H1 (cell line): ENCODE measurements around the gene HIVEP3. TPM values are rescaled to one million over a fixed set of nuclear protein-coding genes. Genes with fewer than 3 reads are reported as not detected.

Source experiments
- CTCF ChIA-PET: fragments of 300-600 bp; sonication (Branson Sonifier 250); formaldehyde crosslinking; loops from one replicate; lab custom pipeline; 2021; ENCODE audit not compliant: partially characterized antibody; lab: Charles Lee
- POLR2A ChIA-PET: fragments of 300-600 bp; sonication (Branson Sonifier 250); formaldehyde crosslinking; loops from one replicate; lab custom pipeline; 2021; ENCODE audit warnings: inconsistent platforms; ENCODE audit not compliant: partially characterized antibody; lab: Charles Lee
- DNase-seq, 2 experiments: peaks; one replicate each; pipeline versions ENCODE4 v3.0.0 to v3.0.0-alpha.2; 2010 to 2022; ENCODE audit warnings: low spot score in 2 of 2, low read depth in 1 of 2, mixed read lengths in 1 of 2
- FAIRE-seq: peaks from 2 replicates; lab custom pipeline; 2011; peaks lifted over from hg19 to GRCh38; lab: Jason Lieb, UNC
- H2AFZ ChIP-seq: 2 replicates; pipeline ENCODE4 v1.8.1; 2012; ENCODE audit warnings: low read length, inconsistent platforms
- H2AK5ac ChIP-seq: 2 replicates; pipeline ENCODE4 v1.6.1; 2013; ENCODE audit warnings: low read depth, low read length
- H2BK120ac ChIP-seq: replicated peaks from 2 replicates; pipeline ENCODE3; 2013; ENCODE audit warnings: low read depth, low read length, inconsistent platforms
- H2BK12ac ChIP-seq: 2 replicates; pipeline ENCODE4 v1.6.1; 2013; ENCODE audit warnings: low read depth, low read length
- H2BK15ac ChIP-seq: 2 replicates; pipeline ENCODE4 v1.6.1; 2013; ENCODE audit warnings: low read length
- H2BK20ac ChIP-seq: 2 replicates; pipeline ENCODE4 v1.6.1; 2013; ENCODE audit warnings: low read length
- H2BK5ac ChIP-seq: 2 replicates; pipeline ENCODE4 v1.6.1; 2013; ENCODE audit warnings: low read depth, low read length
- H3K14ac ChIP-seq: 2 replicates; pipeline ENCODE4 v1.6.1; 2013; ENCODE audit warnings: inconsistent platforms; ENCODE audit not compliant: insufficient read length
- H3K18ac ChIP-seq: 2 replicates; pipeline ENCODE4 v1.6.1; 2013; ENCODE audit warnings: low read length; ENCODE audit errors: extremely low read depth
- H3K23ac ChIP-seq: 2 replicates; pipeline ENCODE4 v1.6.1; 2013; ENCODE audit warnings: inconsistent platforms; ENCODE audit not compliant: insufficient read length
- H3K23me2 ChIP-seq: 2 replicates; pipeline ENCODE4 v1.6.1; 2013; ENCODE audit warnings: low read depth, low read length
- H3K27ac ChIP-seq: 2 replicates; pipeline ENCODE4 v1.6.1; 2011; ENCODE audit warnings: low read depth, low read length, inconsistent platforms
- H3K27me3 ChIP-seq, 4 experiments: replicated peaks in 1 of 4; 1 replicate in 1 of 4; 2 replicates in 3 of 4; pipeline versions ENCODE4 v1.6.1 to v1.8.1; 2011 to 2013; ENCODE audit warnings: low read length in 3 of 4, mild to moderate bottlenecking in 3 of 4, inconsistent platforms in 2 of 4, mixed read lengths in 2 of 4, moderate library complexity in 1 of 4; ENCODE audit not compliant: control insufficient read depth in 3 of 4, insufficient read depth in 3 of 4; ENCODE audit errors: extremely low read depth in 1 of 4
- H3K36me3 ChIP-seq, 4 experiments: 2 replicates each; pipeline versions ENCODE4 v1.6.1 to v1.8.1; 2011 to 2013; ENCODE audit warnings: mild to moderate bottlenecking in 4 of 4, low read length in 3 of 4, moderate library complexity in 2 of 4, control low read depth in 1 of 4, inconsistent platforms in 1 of 4; ENCODE audit not compliant: insufficient read depth in 4 of 4, control insufficient read depth in 2 of 4
- H3K4ac ChIP-seq: replicated peaks from 2 replicates; pipeline ENCODE3; 2013; ENCODE audit warnings: low read length, low read depth, mixed read lengths, inconsistent platforms; ENCODE audit not compliant: insufficient read length
- H3K4me1 ChIP-seq, 4 experiments: replicated peaks in 1 of 4; 1 replicate in 1 of 4; 2 replicates in 3 of 4; pipeline versions ENCODE4 v1.6.1 to v1.8.1; 2011 to 2013; ENCODE audit warnings: low read length in 3 of 4, inconsistent platforms in 2 of 4, mixed read lengths in 1 of 4; ENCODE audit not compliant: insufficient read depth in 4 of 4, control insufficient read depth in 3 of 4
- H3K4me2 ChIP-seq, 2 experiments: 2 replicates each; pipeline versions ENCODE4 v1.6.1 to v1.8.1; 2011 to 2013; ENCODE audit warnings: low read depth in 2 of 2, low read length in 2 of 2, control low read depth in 1 of 2, inconsistent platforms in 1 of 2, mild to moderate bottlenecking in 1 of 2; ENCODE audit not compliant: insufficient read depth in 1 of 2
- H3K4me3 ChIP-seq, 4 experiments: fragments of 200-600, 300-600 bp in 1 of 4; sonication (generic), shearing (Covaris generic), sonication (Bioruptor Twin) in 1 of 4; 2 replicates each; pipeline versions ENCODE4 v1.5.1 to v1.8.1; 2011 to 2016; ENCODE audit warnings: low read length in 4 of 4, low read depth in 3 of 4, control low read depth in 2 of 4, inconsistent platforms in 2 of 4, mild to moderate bottlenecking in 2 of 4, mixed read lengths in 1 of 4, moderate library complexity in 1 of 4; ENCODE audit not compliant: insufficient read depth in 2 of 4; ENCODE audit errors: extremely low read depth in 1 of 4
- H3K56ac ChIP-seq: replicated peaks from 2 replicates; pipeline ENCODE3; 2013; ENCODE audit warnings: low read depth, mild to moderate bottlenecking, mixed read lengths, low read length, inconsistent platforms; ENCODE audit not compliant: insufficient read length
- H3K79me1 ChIP-seq: 2 replicates; pipeline ENCODE4 v1.6.1; 2013; ENCODE audit warnings: low read depth, low read length, control low read depth
- H3K79me2 ChIP-seq, 2 experiments: 2 replicates each; pipeline versions ENCODE4 v1.6.1 to v1.8.1; 2012 to 2013; ENCODE audit warnings: low read length in 2 of 2, mild to moderate bottlenecking in 2 of 2, inconsistent platforms in 1 of 2; ENCODE audit not compliant: insufficient read depth in 2 of 2, control insufficient read depth in 1 of 2
- H3K9ac ChIP-seq, 4 experiments: replicated peaks in 1 of 4; 1 replicate in 1 of 4; 2 replicates in 3 of 4; pipeline versions ENCODE4 v1.6.1 to v1.8.1; 2011 to 2013; ENCODE audit warnings: low read depth in 3 of 4, low read length in 3 of 4, control low read depth in 2 of 4, mild to moderate bottlenecking in 2 of 4, moderate library complexity in 2 of 4, inconsistent platforms in 1 of 4; ENCODE audit errors: extremely low read depth in 1 of 4
- H3K9me3 ChIP-seq, 2 experiments: 2 replicates each; pipeline versions ENCODE4 v1.6.1 to v1.8.1; 2012 to 2013; ENCODE audit warnings: mild to moderate bottlenecking in 2 of 2, moderate library complexity in 2 of 2, control low read depth in 1 of 2, inconsistent platforms in 1 of 2, low read depth in 1 of 2, low read length in 1 of 2, mixed read lengths in 1 of 2; ENCODE audit not compliant: insufficient read depth in 2 of 2
- H4K20me1 ChIP-seq, 2 experiments: replicated peaks in 1 of 2; 2 replicates each; pipeline versions ENCODE3 to v1.8.1; 2011 to 2013; ENCODE audit warnings: inconsistent platforms in 2 of 2, low read length in 2 of 2, mild to moderate bottlenecking in 1 of 2; ENCODE audit not compliant: insufficient read depth in 2 of 2, control insufficient read depth in 1 of 2
- H4K5ac ChIP-seq: 2 replicates; pipeline ENCODE4 v1.6.1; 2013; ENCODE audit warnings: low read length, low read depth, mixed read lengths, inconsistent platforms; ENCODE audit not compliant: insufficient read length
- H4K8ac ChIP-seq: 2 replicates; pipeline ENCODE4 v1.8.0; 2013; ENCODE audit warnings: mild to moderate bottlenecking, moderate library complexity, low read length, inconsistent platforms; ENCODE audit not compliant: insufficient read depth; ENCODE audit errors: extremely low read depth
- H4K91ac ChIP-seq: replicated peaks from 2 replicates; pipeline ENCODE3; 2013; ENCODE audit warnings: low read length, mixed read lengths, inconsistent platforms; ENCODE audit not compliant: insufficient read length
- CBX8 ChIP-seq: fragments of 300-800, 300-1000 bp; sonication (generic); IDR thresholded peaks from 2 replicates; pipeline ENCODE4 v1.7.1; 2016; ENCODE audit warnings: low read depth, low read length, borderline replicate concordance
- EP300 ChIP-seq, 2 experiments: IDR thresholded peaks; 1 replicate in 1 of 2; 2 replicates in 1 of 2; pipeline ENCODE4 v1.6.1; 2011 to 2012; ENCODE audit warnings: low read depth in 2 of 2, low read length in 2 of 2, mild to moderate bottlenecking in 2 of 2, borderline replicate concordance in 1 of 2, inconsistent platforms in 1 of 2, moderate library complexity in 1 of 2
- EZH2 ChIP-seq: fragments of 200-600 bp; sonication (generic); IDR thresholded peaks from 2 replicates; pipeline ENCODE4 v1.7.1; 2012; ENCODE audit warnings: low read depth, mild to moderate bottlenecking, moderate library complexity, low read length, inconsistent platforms; ENCODE audit not compliant: severe bottlenecking
- GABPA ChIP-seq: IDR thresholded peaks from 2 replicates; pipeline ENCODE4 v1.6.1; 2011; ENCODE audit warnings: mild to moderate bottlenecking, low read length, moderate library complexity, borderline replicate concordance; ENCODE audit not compliant: insufficient read depth
- JUN ChIP-seq: IDR thresholded peaks from 2 replicates; pipeline ENCODE4 v1.6.1; 2011; ENCODE audit warnings: low read depth, mild to moderate bottlenecking, improper control_type of control experiment, low read length
- NANOG ChIP-seq: IDR thresholded peaks from 2 replicates; pipeline ENCODE4 v1.6.1; 2011; ENCODE audit warnings: low read length, low read depth, mild to moderate bottlenecking, inconsistent platforms; ENCODE audit not compliant: insufficient read depth, poor library complexity, severe bottlenecking
- POLR2AphosphoS5 ChIP-seq: IDR thresholded peaks from 2 replicates; pipeline ENCODE4 v1.6.1; 2011; ENCODE audit warnings: low read depth, low read length
- RBBP5 ChIP-seq: IDR thresholded peaks from 2 replicates; pipeline ENCODE4 v1.7.1; 2012; ENCODE audit warnings: low read depth, mild to moderate bottlenecking, inconsistent platforms, low read length, moderate library complexity, borderline replicate concordance
- RXRA ChIP-seq: IDR thresholded peaks from 2 replicates; pipeline ENCODE4 v1.6.1; 2011; ENCODE audit warnings: low read depth, mild to moderate bottlenecking, low read length, moderate library complexity; ENCODE audit not compliant: insufficient read depth
- SRF ChIP-seq: IDR thresholded peaks from 2 replicates; pipeline ENCODE4 v1.6.1; 2011; ENCODE audit warnings: mild to moderate bottlenecking, low read depth, low read length, moderate library complexity
- TAF1 ChIP-seq: IDR thresholded peaks from 2 replicates; pipeline ENCODE4 v1.6.1; 2011; ENCODE audit warnings: mild to moderate bottlenecking, low read depth, low read length
- ZNF274 ChIP-seq: IDR thresholded peaks from 2 replicates; pipeline ENCODE4 v1.7.0; 2012; ENCODE audit warnings: low read length, borderline replicate concordance; ENCODE audit errors: extremely low read depth
- WGBS, 2 experiments: shearing (Covaris generic) in 1 of 2; methylation state at CpG; one replicate each; pipeline versions ENCODE4 v1.1.6 to v1.1.7; 2013 to 2015; ENCODE audit warnings: low lambda C conversion rate in 2 of 2, mixed read lengths in 2 of 2, inconsistent platforms in 1 of 2, low coverage in 1 of 2, missing lambda C conversion rate in 1 of 2; ENCODE audit not compliant: insufficient replicate concordance in 2 of 2, insufficient coverage in 1 of 2, insufficient read length in 1 of 2; ENCODE audit errors: extremely low coverage in 1 of 2, missing lambda C conversion rate in 1 of 2; 5-methylcytosine and 5-hydroxymethylcytosine counted together
- polyA plus RNA-seq, 7 experiments: library from polyadenylated mRNA; depleted of rRNA in 3 of 7; stranded (reverse) in 5 of 7; unstranded in 2 of 7; fragments of >200 nt in 5 of 7; fragments of 200-250 nt in 2 of 7; gene quantifications; 1 replicate in 5 of 7; 2 replicates in 1 of 7; 4 replicates in 1 of 7; pipeline versions ENCODE4 v1.2.1 to v1.2.3, GENCODE V29; 2011 to 2013; ENCODE audit warnings: missing spikeins in 2 of 7, mixed read lengths in 2 of 7
- total RNA-seq: library from RNA; stranded (reverse); fragmentation: NEBNext Ultra II Directional; extraction: Animal tissue kit (Norgen Biotek cat#: 25700); gene quantifications from 2 replicates; pipeline ENCODE4 v1.2.1, GENCODE V29; 2021

HIVEP3 gene
- total and polyA plus RNA-seq, 2 of the 8 experiments (the other 6 are each of a cell fraction or from before 2014, with no cell fraction given): 0.24 to 0.69 TPM

GRCh38 chr1:41823471-41823870, 95.3 kb downstream of the HIVEP3 start:
- Histone ChIP-seq H3K36me3 (no peaks in the 10 kb centered on the region), H3K4me3 (peak overlapping the region in 2 of 4 experiments; percentile 14 to 17; a peak in 2 of 8 replicates), H3K4me1 (peaks cover 3 to 12% (median 5%) of the 10 kb centered on the region in 4 experiments; a peak in 4 of 7 replicates), H3K4ac (no peak overlapping the region), H3K14ac (no peak overlapping the region), H2BK5ac (peak overlapping the region; percentile 55; the same call in 1 of the 2 replicates), H3K23ac (no peak overlapping the region), H3K23me2 (no peaks in the 10 kb centered on the region), H2AFZ (peak overlapping the region; percentile 63), H3K9ac (no peak overlapping the region), H2BK15ac (no peak overlapping the region), H4K91ac (no peak overlapping the region), H3K18ac (peak overlapping the region; percentile 86), H3K27me3 (no peaks in the 10 kb centered on the region), H3K56ac (no peak overlapping the region), H4K5ac (no peak overlapping the region), H3K27ac (0 out of 2 replicates have a peak overlapping the region, but pooled peaks have one; percentile 16), H3K79me1 (no peaks in the 10 kb centered on the region), H2BK120ac (no peak overlapping the region), H2BK20ac (peak overlapping the region; percentile 75; the same call in 1 of the 2 replicates), H2BK12ac (0 out of 2 replicates have a peak overlapping the region, but pooled peaks have one; percentile 35), H3K79me2 (no peaks in the 10 kb centered on the region), H4K8ac (no peak overlapping the region), H2AK5ac (no peak overlapping the region), H3K9me3 (no peaks in the 10 kb centered on the region), H3K4me2 (peak overlapping the region; percentile 11 to 29), H4K20me1 (no peaks in the 10 kb centered on the region)
- POLR2A ChIA-PET: interaction anchor here (1.0 kb wide), 1 partner anchor 12 kb away, joined by 5 read pairs; no protein-coding TSS in a partner anchor
- CTCF ChIA-PET: interaction anchor here (3.9 kb wide), 1 partner anchor 11 kb away, joined by 15 read pairs; no protein-coding TSS in a partner anchor
- WGBS, 2 experiments: 16% methylated on average over 4 of the region's 4 CpGs; no CpG with 5 or more reads in 1 of the 2 experiments
- DNase-seq: peak; percentile 71 to 83
- peak; percentile 95 for FAIRE-seq
- TF ChIP-seq TAF1 (no peak), RXRA (0 out of 2 replicates have a peak, but pooled peaks have one; percentile 32), CBX8 (no peak), SRF (no peak), POLR2AphosphoS5 (no peak), GABPA (no peak), EZH2 (no peak), NANOG (peak; percentile 41), ZNF274 (no peak), EP300 (IDR thresholded peaks at IDR 0.05; ENCODE audit: borderline replicate concordance in 1 of 2, low read depth in 2 of 2, low read length in 2 of 2) (peak in 1 of 2 experiments; percentile 84; a peak in 1 of 3 replicates), JUN (no peak), RBBP5 (no peak)
